ENCODE data around the gene GTF2IRD2. TPM values are rescaled to one million over a fixed set of nuclear protein-coding genes. Genes with fewer than 3 reads are reported as not detected.
"Not testable (repeated sequence)": the region's sequence is repeated elsewhere in the genome, so short reads cannot be mapped to it uniquely, and the experiment has no call there.

GTF2IRD2 gene
- total and polyA plus RNA-seq, 2 of the 4 experiments (the other 2 are of a cell fraction), result 2.9 to 5.2 TPM

DNA sequence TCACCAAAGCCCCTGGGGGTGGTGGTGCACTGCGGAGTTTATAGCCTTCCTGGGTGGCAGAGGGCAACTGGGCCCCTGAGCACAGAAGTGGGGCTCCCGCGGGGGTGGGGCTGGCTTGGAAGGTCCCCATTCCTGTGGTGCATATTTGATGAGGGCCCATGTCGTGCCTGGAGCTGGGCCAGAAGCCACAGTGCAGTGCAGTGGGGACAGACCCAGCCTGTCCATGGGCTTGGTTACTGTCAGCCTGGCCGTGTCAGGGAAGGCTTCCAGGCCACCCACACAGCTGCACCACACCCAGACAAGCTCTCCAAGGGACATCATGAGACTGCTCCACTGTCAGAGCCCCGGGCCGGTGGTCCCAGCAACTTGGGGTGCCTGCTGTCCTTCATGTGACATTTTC, 84.9 kb downstream of the GTF2IRD2 start:
- H4K5ac ChIP-seq (ENCODE audit: low read depth, low read length), result not testable (repeated sequence)

DNA sequence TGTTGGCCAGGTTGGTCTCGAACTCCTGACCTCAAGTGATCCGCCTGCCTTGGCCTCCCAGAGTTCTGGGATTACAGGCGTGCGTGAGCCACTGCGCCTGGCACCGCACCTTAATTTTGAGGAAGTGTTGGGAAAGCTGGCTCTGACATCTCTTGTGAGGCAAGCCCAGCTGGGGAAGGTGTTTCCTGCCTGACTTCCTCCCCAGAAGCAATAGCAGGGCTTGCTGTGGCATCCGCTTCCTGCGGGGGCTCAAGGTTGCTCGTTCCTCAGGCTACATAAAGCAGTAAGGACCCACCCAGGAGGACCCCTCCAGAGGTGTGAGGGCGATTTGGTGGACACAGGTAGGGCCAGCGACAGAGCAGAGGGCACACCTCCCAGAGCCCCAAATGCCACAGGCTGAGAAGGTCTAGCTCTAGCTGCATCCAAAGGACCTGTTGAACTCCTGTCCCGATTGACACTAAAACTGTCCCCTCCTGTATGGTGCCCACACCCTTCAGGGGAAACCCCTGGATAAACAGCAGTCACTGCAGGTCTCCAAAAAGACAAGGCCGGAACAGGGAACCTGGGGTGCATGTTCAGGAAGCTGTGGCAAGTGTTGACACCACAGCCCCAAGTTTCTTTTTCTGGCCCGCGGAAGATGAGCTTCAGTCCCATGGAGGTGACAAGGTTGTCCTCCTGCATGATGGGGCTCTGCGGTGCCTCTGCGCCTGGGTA, 86.0 kb downstream of the GTF2IRD2 start:
- not testable (repeated sequence) for DNase-seq; H3K14ac ChIP-seq (replicated peaks; ENCODE audit: low read depth, low read length); BruUV-seq (replicated peaks)

More for the DNA sequence above, 84.9 kb downstream of the GTF2IRD2 start:
- H4K91ac ChIP-seq (ENCODE audit: insufficient read depth, low read depth, low read length); POLR2A ChIA-PET (ENCODE audit: unreplicated experiment); CTCF ChIA-PET; H3K9ac ChIP-seq (ENCODE audit: low read depth, low read length); H4K8ac ChIP-seq (ENCODE audit: low read depth in 2 of 2, low read length in 2 of 2); H3K9me1 ChIP-seq (ENCODE audit: insufficient read depth, low read length); H2BK5ac ChIP-seq (ENCODE audit: low read depth, low read length, poor library complexity, severe bottlenecking); H3K36me3 ChIP-seq (ENCODE audit: control insufficient read depth, insufficient read depth, low read length); DNase-seq; H3K23ac ChIP-seq (ENCODE audit: low read depth, low read length); H3K4me3 ChIP-seq (ENCODE audit: insufficient read depth, low read depth, low read length); H3K4me2 ChIP-seq (ENCODE audit: low read depth, low read length); BruUV-seq (replicated peaks); H3K18ac ChIP-seq (ENCODE audit: low read depth, low read length); H3K14ac ChIP-seq (replicated peaks; ENCODE audit: low read depth, low read length); H2BK15ac ChIP-seq (ENCODE audit: low read depth, low read length); H3K9me3 ChIP-seq (ENCODE audit: control insufficient read depth, insufficient read depth, low read length); H2AFZ ChIP-seq (replicated peaks; ENCODE audit: low read length, poor library complexity); H3K4ac ChIP-seq (ENCODE audit: low read depth, low read length); H2BK120ac ChIP-seq (ENCODE audit: low read depth, low read length); H2AK5ac ChIP-seq (ENCODE audit: low read depth, low read length); H2BK20ac ChIP-seq (ENCODE audit: low read depth, low read length); H3K27me3 ChIP-seq (ENCODE audit: control insufficient read depth, insufficient read depth, low read length); in situ Hi-C loops (cut with MboI; ENCODE audit: low sequenced_read_pairs); dilution Hi-C loops (cut with HindIII; ENCODE audit: low sequenced_read_pairs, unreplicated experiment); H3K56ac ChIP-seq (ENCODE audit: extremely low read depth, insufficient read depth, low read length); intact Hi-C loops (cut with micrococcal nuclease); H2AK9ac ChIP-seq (replicated peaks; ENCODE audit: low read depth, low read length, poor library complexity); H3K4me1 ChIP-seq (ENCODE audit: control insufficient read depth, insufficient read depth, low read length); H3K27ac ChIP-seq (ENCODE audit: insufficient read depth, low read length); H3K79me1 ChIP-seq (ENCODE audit: low read depth in 1 of 2, low read length in 2 of 2); H4K20me1 ChIP-seq (ENCODE audit: insufficient read depth, low read length): not testable (repeated sequence)
- no CpG with 5 or more reads among the region's 7 CpGs for WGBS, 2 experiments (ENCODE audit: extremely low coverage in 2 of 2, insufficient read length in 1 of 2)
- ATAC-seq (ENCODE audit: low read depth), result peak; percentile 21; the same call in 1 of the 2 replicates

More for the DNA sequence above, 86.0 kb downstream of the GTF2IRD2 start:
- H4K91ac ChIP-seq (ENCODE audit: insufficient read depth, low read depth, low read length); H3K4me2 ChIP-seq (ENCODE audit: low read depth, low read length); in situ Hi-C loops (cut with MboI; ENCODE audit: low sequenced_read_pairs); H3K9me3 ChIP-seq (ENCODE audit: control insufficient read depth, insufficient read depth, low read length); intact Hi-C loops (cut with micrococcal nuclease); H3K9me1 ChIP-seq (ENCODE audit: insufficient read depth, low read length); H3K79me1 ChIP-seq (ENCODE audit: low read depth in 1 of 2, low read length in 2 of 2); H3K27me3 ChIP-seq (ENCODE audit: control insufficient read depth, insufficient read depth, low read length); H3K23ac ChIP-seq (ENCODE audit: low read depth, low read length); H4K5ac ChIP-seq (ENCODE audit: low read depth, low read length); ATAC-seq (ENCODE audit: low read depth); H3K36me3 ChIP-seq (ENCODE audit: control insufficient read depth, insufficient read depth, low read length); H3K4ac ChIP-seq (ENCODE audit: low read depth, low read length); H4K8ac ChIP-seq (ENCODE audit: low read depth in 2 of 2, low read length in 2 of 2); H2AFZ ChIP-seq (replicated peaks; ENCODE audit: low read length, poor library complexity); H3K4me3 ChIP-seq (ENCODE audit: insufficient read depth, low read depth, low read length); H2BK5ac ChIP-seq (ENCODE audit: low read depth, low read length, poor library complexity, severe bottlenecking); H4K20me1 ChIP-seq (ENCODE audit: insufficient read depth, low read length); H2BK120ac ChIP-seq (ENCODE audit: low read depth, low read length); H2BK20ac ChIP-seq (ENCODE audit: low read depth, low read length); H3K4me1 ChIP-seq (ENCODE audit: control insufficient read depth, insufficient read depth, low read length); H3K18ac ChIP-seq (ENCODE audit: low read depth, low read length); H3K9ac ChIP-seq (ENCODE audit: low read depth, low read length); dilution Hi-C loops (cut with HindIII; ENCODE audit: low sequenced_read_pairs, unreplicated experiment); CTCF ChIA-PET; H2BK15ac ChIP-seq (ENCODE audit: low read depth, low read length); H2AK9ac ChIP-seq (replicated peaks; ENCODE audit: low read depth, low read length, poor library complexity); H3K27ac ChIP-seq (ENCODE audit: insufficient read depth, low read length); H2AK5ac ChIP-seq (ENCODE audit: low read depth, low read length); H3K56ac ChIP-seq (ENCODE audit: extremely low read depth, insufficient read depth, low read length); POLR2A ChIA-PET (ENCODE audit: unreplicated experiment): not testable (repeated sequence)
- WGBS, 2 experiments (ENCODE audit: extremely low coverage in 2 of 2, insufficient read length in 1 of 2), result no CpG with 5 or more reads among the region's 17 CpGs
